Measurements from ENCODE around the gene PPTC7. TPM values are rescaled to one million over a fixed set of nuclear protein-coding genes. Genes with fewer than 3 reads are reported as not detected.
"Not testable (repeated sequence)": the region's sequence is repeated elsewhere in the genome, so short reads cannot be mapped to it uniquely, and the experiment has no call there.

PPTC7 gene
- total and polyA plus RNA-seq, 2 of the 4 experiments (the other 2 are of a cell fraction), result 4.1 to 6.8 TPM

- peak; percentile 95 for DNase-seq
- dilution Hi-C loops (cut with HindIII; ENCODE audit: low sequenced_read_pairs, unreplicated experiment); in situ Hi-C loops (cut with MboI; ENCODE audit: low sequenced_read_pairs); H4K91ac ChIP-seq (ENCODE audit: insufficient read depth, low read depth, low read length); H3K9ac ChIP-seq (ENCODE audit: low read depth, low read length); POLR2A ChIA-PET (ENCODE audit: unreplicated experiment); H2BK120ac ChIP-seq (ENCODE audit: low read depth, low read length); H4K8ac ChIP-seq (ENCODE audit: low read depth in 2 of 2, low read length in 2 of 2); H3K23ac ChIP-seq (ENCODE audit: low read depth, low read length); H3K4me3 ChIP-seq (ENCODE audit: insufficient read depth, low read depth, low read length); H3K14ac ChIP-seq (replicated peaks; ENCODE audit: low read depth, low read length); H3K27ac ChIP-seq (ENCODE audit: insufficient read depth, low read length); H3K4ac ChIP-seq (ENCODE audit: low read depth, low read length); H2BK15ac ChIP-seq (ENCODE audit: low read depth, low read length); BruUV-seq (replicated peaks); H2AK5ac ChIP-seq (ENCODE audit: low read depth, low read length); H3K56ac ChIP-seq (ENCODE audit: extremely low read depth, insufficient read depth, low read length); H3K18ac ChIP-seq (ENCODE audit: low read depth, low read length); H2BK20ac ChIP-seq (ENCODE audit: low read depth, low read length); H2AK9ac ChIP-seq (replicated peaks; ENCODE audit: low read depth, low read length, poor library complexity); H4K5ac ChIP-seq (ENCODE audit: low read depth, low read length); H3K4me2 ChIP-seq (ENCODE audit: low read depth, low read length); H3K27me3 ChIP-seq (ENCODE audit: control insufficient read depth, insufficient read depth, low read length); H3K36me3 ChIP-seq (ENCODE audit: control insufficient read depth, insufficient read depth, low read length); CTCF ChIA-PET; H3K9me3 ChIP-seq (ENCODE audit: control insufficient read depth, insufficient read depth, low read length); H2AFZ ChIP-seq (replicated peaks; ENCODE audit: low read length, poor library complexity): not testable (repeated sequence)
- Histone ChIP-seq H3K4me1 (ENCODE audit: control insufficient read depth, insufficient read depth, low read length) (peaks cover 20% of the 10 kb centered on the region), H4K20me1 (ENCODE audit: insufficient read depth, low read length) (peaks cover 24% of the 10 kb centered on the region), H3K79me1 (ENCODE audit: low read depth in 1 of 2, low read length in 2 of 2) (peaks cover 13 to 52% of the 10 kb centered on the region in 2 experiments), H3K9me1 (ENCODE audit: insufficient read depth, low read length) (peaks cover 19% of the 10 kb centered on the region), H2BK5ac (ENCODE audit: low read depth, low read length, poor library complexity, severe bottlenecking) (peak overlapping the region; percentile 82)
- intact Hi-C loops (cut with micrococcal nuclease), result loop anchor here (5.0 kb wide), 1 partner anchor 37 kb away; the partner anchor contains the start of gene PPTC7
- ATAC-seq (ENCODE audit: low read depth), result peak; percentile 51
- no CpG with 5 or more reads among the region's 4 CpGs for WGBS, 2 experiments (ENCODE audit: extremely low coverage in 2 of 2, insufficient read length in 1 of 2)
Observed at GRCh38 chr12:110545259-110545658, 37.9 kb downstream of the PPTC7 start.
